ENCODE data around the gene BUD23. TPM values are rescaled to one million over a fixed set of nuclear protein-coding genes. Genes with fewer than 3 reads are reported as not detected.
"Not testable (repeated sequence)": the region's sequence is repeated elsewhere in the genome, so short reads cannot be mapped to it uniquely, and the experiment has no call there.

The BUD23 gene
- total RNA-seq, 1 donor from 2014 or later = 81.0 TPM

- DNase-seq (ENCODE audit: low read depth) = no peak
Observed at GRCh38 chr7:73700581-73701134, 17.3 kb downstream of the BUD23 start.

GRCh38 chr7:73701357-73701995 lies 18.1 kb downstream of the BUD23 start:
- DNase-seq (ENCODE audit: low read depth) = peak; percentile 48

GRCh38 chr7:73702226-73702625 lies 18.8 kb downstream of the BUD23 start:
- DNase-seq (ENCODE audit: low read depth) = no peak

GRCh38 chr7:73702665-73703064 lies 19.3 kb downstream of the BUD23 start:
- DNase-seq (ENCODE audit: low read depth) = no peak

- DNase-seq (ENCODE audit: low read depth) = no peak
Observed at GRCh38 chr7:73703225-73703624, 19.8 kb downstream of the BUD23 start.

GRCh38 chr7:73703757-73704639 lies 20.6 kb downstream of the BUD23 start:
- DNase-seq (ENCODE audit: low read depth) = no peak

- DNase-seq (ENCODE audit: low read depth) = peak; percentile 21
Observed at GRCh38 chr7:73704640-73705550, 21.5 kb downstream of the BUD23 start.

GRCh38 chr7:73705551-73705920 lies 22.1 kb downstream of the BUD23 start:
- no peak for DNase-seq (ENCODE audit: low read depth)

- no peak for DNase-seq (ENCODE audit: low read depth)
Observed at GRCh38 chr7:73706126-73707044, 23.0 kb downstream of the BUD23 start.

- DNase-seq (ENCODE audit: low read depth) = no peak
Observed at GRCh38 chr7:73707045-73707631, 23.7 kb downstream of the BUD23 start.

GRCh38 chr7:73708961-73709549 lies 25.7 kb downstream of the BUD23 start:
- no peak for DNase-seq (ENCODE audit: low read depth)

GRCh38 chr7:73712773-73713172 lies 29.4 kb downstream of the BUD23 start:
- no peak for DNase-seq (ENCODE audit: low read depth)

- not testable (repeated sequence) for DNase-seq (ENCODE audit: low read depth)
Observed at GRCh38 chr7:73713319-73713718, 29.9 kb downstream of the BUD23 start.

GRCh38 chr7:73715648-73716317 lies 32.4 kb downstream of the BUD23 start:
- peak; percentile 95 for DNase-seq (ENCODE audit: low read depth)

GRCh38 chr7:73716318-73716890 lies 33.0 kb downstream of the BUD23 start:
- no peak for DNase-seq (ENCODE audit: low read depth)

- no peak for DNase-seq (ENCODE audit: low read depth)
Observed at GRCh38 chr7:73717025-73717807, 33.8 kb downstream of the BUD23 start.

- DNase-seq (ENCODE audit: low read depth) = peak; percentile 81
Observed at GRCh38 chr7:73717991-73718405, 34.6 kb downstream of the BUD23 start.
